Measurements from ENCODE around the gene MICALL1.

The MICALL1 gene

GRCh38 chr22:37930952-37931440, 24.9 kb downstream of the MICALL1 start:
- no peak for TF ChIP-seq TAF1 (IDR thresholded peaks at IDR 0.05; ENCODE audit: low read depth)
- TF ChIP-seq TCF12 (IDR thresholded peaks at IDR 0.05; ENCODE audit: low read depth) = peak; percentile 32; the same call in 1 of the 2 replicates

GRCh38 chr22:37931893-37932389, 25.8 kb downstream of the MICALL1 start:
- no peak for TF ChIP-seq USF1 (IDR thresholded peaks at IDR 0.05)
- TF ChIP-seq REST (IDR thresholded peaks at IDR 0.05; ENCODE audit: low read depth) = no peak
- TF ChIP-seq MAX (IDR thresholded peaks at IDR 0.05) = no peak
- no peak for TF ChIP-seq FOXM1 (IDR thresholded peaks at IDR 0.05; ENCODE audit: borderline replicate concordance, low read depth)

- TF ChIP-seq NFIC (IDR thresholded peaks at IDR 0.05) (no peak), USF1 (IDR thresholded peaks at IDR 0.05) (no peak), EP300 (IDR thresholded peaks at IDR 0.05; ENCODE audit: borderline replicate concordance) (no peak), CREB1 (IDR thresholded peaks at IDR 0.05; ENCODE audit: low read depth) (no peak), CEBPB (IDR thresholded peaks at IDR 0.05) (no peak), TCF12 (IDR thresholded peaks at IDR 0.05; ENCODE audit: low read depth) (no peak), REST (IDR thresholded peaks at IDR 0.05; ENCODE audit: low read depth) (no peak), EGR1 (IDR thresholded peaks at IDR 0.05) (no peak), FOXM1 (IDR thresholded peaks at IDR 0.05; ENCODE audit: borderline replicate concordance, low read depth) (no peak), ZBTB7A (IDR thresholded peaks at IDR 0.05; ENCODE audit: low read depth) (no peak), MAX (IDR thresholded peaks at IDR 0.05) (no peak), TAF1 (IDR thresholded peaks at IDR 0.05; ENCODE audit: low read depth) (no peak), TEAD4 (IDR thresholded peaks at IDR 0.05) (no peak), RAD21 (IDR thresholded peaks at IDR 0.05; ENCODE audit: low read depth) (no peak), YY1 (IDR thresholded peaks at IDR 0.05; ENCODE audit: low read depth) (no peak)
Observed at GRCh38 chr22:37932401-37932800, 26.3 kb downstream of the MICALL1 start.

GRCh38 chr22:37932821-37933578, 26.9 kb downstream of the MICALL1 start:
- TF ChIP-seq EP300 (IDR thresholded peaks at IDR 0.05; ENCODE audit: borderline replicate concordance) = no peak
- no peak for TF ChIP-seq FOXM1 (IDR thresholded peaks at IDR 0.05; ENCODE audit: borderline replicate concordance, low read depth)
- TF ChIP-seq CREB1 (IDR thresholded peaks at IDR 0.05; ENCODE audit: low read depth) = no peak
- no peak for TF ChIP-seq ZBTB7A (IDR thresholded peaks at IDR 0.05; ENCODE audit: low read depth)
- TF ChIP-seq USF1 (IDR thresholded peaks at IDR 0.05) = no peak
- TF ChIP-seq TEAD4 (IDR thresholded peaks at IDR 0.05) = no peak
- TF ChIP-seq MAX (IDR thresholded peaks at IDR 0.05) = no peak
- TF ChIP-seq NFIC (IDR thresholded peaks at IDR 0.05) = no peak
- no peak for TF ChIP-seq CEBPB (IDR thresholded peaks at IDR 0.05)
- no peak for TF ChIP-seq TAF1 (IDR thresholded peaks at IDR 0.05; ENCODE audit: low read depth)
- TF ChIP-seq EGR1 (IDR thresholded peaks at IDR 0.05) = no peak
- no peak for TF ChIP-seq REST (IDR thresholded peaks at IDR 0.05; ENCODE audit: low read depth)
- TF ChIP-seq YY1 (IDR thresholded peaks at IDR 0.05; ENCODE audit: low read depth) = no peak
- TF ChIP-seq RAD21 (IDR thresholded peaks at IDR 0.05; ENCODE audit: low read depth) = no peak
- TF ChIP-seq TCF12 (IDR thresholded peaks at IDR 0.05; ENCODE audit: low read depth) = no peak
